Muscle of leg (tissue), 11 donors: Measurements from ENCODE around the gene MYPOP. TPM values are rescaled to one million over a fixed set of nuclear protein-coding genes. Genes with fewer than 3 reads are reported as not detected.
"Not testable (repeated sequence)": the region's sequence is repeated elsewhere in the genome, so short reads cannot be mapped to it uniquely, and the experiment has no call there.

ENCODE experiments used
- DNase-seq: peaks from one replicate; pipeline ENCODE4 v3.0.0; 2013
- H3K27ac ChIP-seq: one replicate; pipeline ENCODE4 v1.5.1; 2013; ENCODE audit warnings: mild to moderate bottlenecking, low read length, control low read depth
- H3K27me3 ChIP-seq: one replicate; pipeline ENCODE4 v1.6.1; 2013; ENCODE audit warnings: low read length; ENCODE audit not compliant: control insufficient read depth, insufficient read depth
- H3K36me3 ChIP-seq: one replicate; pipeline ENCODE4 v1.6.1; 2013; ENCODE audit warnings: low read length; ENCODE audit not compliant: control insufficient read depth, insufficient read depth
- H3K4me1 ChIP-seq: one replicate; pipeline ENCODE4 v1.6.1; 2013; ENCODE audit warnings: low read length; ENCODE audit not compliant: control insufficient read depth, insufficient read depth
- H3K4me3 ChIP-seq: one replicate; pipeline ENCODE4 v1.5.1; 2013; ENCODE audit warnings: low read length, control low read depth
- H3K9me3 ChIP-seq: replicated peaks from 2 replicates; pipeline ENCODE4 v1.6.1; 2013; ENCODE audit warnings: low read depth, low read length; ENCODE audit not compliant: control insufficient read depth
- WGBS: methylation state at CpG from one replicate; pipeline ENCODE4 v1.1.5; 2013; ENCODE audit warnings: missing lambda C conversion rate; ENCODE audit not compliant: insufficient coverage; 5-methylcytosine and 5-hydroxymethylcytosine counted together
- polyA plus RNA-seq, 8 donors: library from polyadenylated mRNA; unstranded; fragments of 120-200 nt; gene quantifications; one replicate each; pipeline versions ENCODE4 v1.2.1 to v1.2.3, GENCODE V29; 2013; ENCODE audit warnings: inconsistent platforms in 1 of 8, low replicate concordance in 1 of 8; ENCODE audit not compliant: insufficient read length in 8 of 8, insufficient read depth in 1 of 8
- total RNA-seq: library from RNA; stranded (reverse); fragments of 120-200 nt; gene quantifications from one replicate; pipeline ENCODE4 v1.2.4, GENCODE V29; 2013

Gene MYPOP
- total and polyA plus RNA-seq, 9 donors = 1.3 to 5.5 (median 4.2) TPM

DNA sequence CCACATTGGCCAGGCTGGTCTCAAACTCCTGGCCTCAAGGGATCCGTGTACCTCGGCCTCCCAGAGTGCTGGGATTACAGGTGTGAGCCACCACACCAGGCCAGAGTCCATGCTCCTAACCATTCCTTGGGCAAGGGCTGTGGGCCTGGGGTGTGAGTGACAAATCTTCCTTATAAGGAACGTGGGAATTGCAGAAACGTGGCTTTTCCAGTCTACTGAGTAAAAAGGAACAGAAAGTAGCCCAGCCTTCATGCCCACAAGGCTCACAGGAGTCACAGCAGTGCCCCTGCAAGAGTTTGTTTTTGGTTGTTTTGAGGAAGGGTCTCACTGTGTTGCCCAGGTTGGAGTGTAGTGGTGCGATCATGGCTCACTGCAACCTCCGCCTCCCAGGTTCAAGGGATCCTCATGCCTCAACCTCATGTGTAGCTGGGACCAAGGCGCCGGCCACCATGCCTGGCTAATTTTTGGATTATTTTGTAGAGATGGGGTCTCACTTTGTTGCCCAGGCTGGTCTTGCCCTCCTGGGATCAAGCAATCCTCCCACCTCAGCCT is 5.1 kb downstream of the MYPOP start:
- peaks cover 2% of the 10 kb centered on the region for H3K27me3 ChIP-seq
- no peak for DNase-seq
- peaks cover 7% of the 10 kb centered on the region for H3K4me1 ChIP-seq
- no peaks in the 10 kb centered on the region for H3K9me3 ChIP-seq
- H3K27ac ChIP-seq = no peak overlapping the region
- 75% methylated on average over 5 of the region's 8 CpGs for WGBS
- H3K4me3 ChIP-seq = no peak overlapping the region
- H3K36me3 ChIP-seq = peaks cover 34% of the 10 kb centered on the region

DNA sequence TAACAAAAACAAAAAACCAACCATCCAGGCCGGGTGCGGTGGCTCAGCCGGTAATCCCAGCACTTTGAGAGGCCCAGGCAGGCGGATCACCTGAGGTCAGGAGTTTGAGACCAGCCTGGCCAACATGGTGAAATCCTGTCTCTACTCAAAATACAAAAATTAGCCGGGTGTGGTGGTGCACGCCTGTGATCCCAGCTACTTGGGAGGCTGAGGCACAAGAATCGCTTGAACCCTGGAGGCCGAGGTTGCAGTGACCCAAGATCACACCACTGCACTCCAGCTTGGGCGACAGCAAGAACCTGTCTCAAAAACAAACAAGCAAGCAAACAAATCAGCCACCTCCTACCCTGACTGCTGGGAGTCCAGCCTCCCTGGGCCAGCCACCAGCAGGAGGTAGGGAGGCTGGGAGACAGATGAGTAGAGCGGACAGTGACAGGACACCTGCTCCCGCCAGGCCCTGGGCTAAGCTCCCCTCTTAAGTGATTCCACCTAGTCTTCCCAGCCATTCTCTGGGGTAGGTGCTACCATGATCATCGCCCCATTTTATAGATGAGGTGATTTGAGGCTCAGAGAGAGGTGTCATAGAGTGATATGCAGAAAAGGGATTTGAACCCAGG is 6.3 kb downstream of the MYPOP start:
- H3K4me3 ChIP-seq, H3K4me1 ChIP-seq, H3K27me3 ChIP-seq, DNase-seq, H3K27ac ChIP-seq, H3K9me3 ChIP-seq: not testable (repeated sequence)
- 97% methylated on average over 5 of the region's 12 CpGs for WGBS
- H3K36me3 ChIP-seq = peaks cover 34% of the 10 kb centered on the region

DNA sequence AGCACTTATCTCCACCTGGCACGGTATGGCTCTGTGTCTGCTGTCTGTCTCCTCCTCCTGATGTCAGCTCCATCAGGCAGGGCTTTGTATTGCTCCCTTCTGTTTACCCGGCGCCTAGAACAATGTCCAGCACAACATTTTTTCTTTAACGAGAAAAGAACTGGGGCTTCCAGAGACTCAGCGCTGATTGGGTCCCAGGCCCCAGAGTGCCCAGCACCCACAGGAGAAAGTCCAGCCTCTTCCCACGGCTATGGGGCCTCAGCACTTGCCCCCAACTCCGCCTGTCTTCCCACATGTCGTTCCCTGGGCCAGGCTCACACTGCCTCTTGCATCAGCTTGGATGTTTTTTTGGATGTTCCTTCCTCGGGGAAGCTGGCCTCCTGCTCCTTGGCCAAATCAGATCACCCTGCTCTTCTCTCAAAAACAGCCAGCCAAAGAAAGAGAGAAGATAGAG is 6.9 kb downstream of the MYPOP start:
- Histone ChIP-seq H3K36me3 (peaks cover 34% of the 10 kb centered on the region), H3K9me3 (no peaks in the 10 kb centered on the region), H3K27ac (no peak overlapping the region), H3K4me3 (no peak overlapping the region), H3K27me3 (no peaks in the 10 kb centered on the region), H3K4me1 (no peaks in the 10 kb centered on the region)
- 82% methylated on average over 7 of the region's 9 CpGs for WGBS
- no peak for DNase-seq

DNA sequence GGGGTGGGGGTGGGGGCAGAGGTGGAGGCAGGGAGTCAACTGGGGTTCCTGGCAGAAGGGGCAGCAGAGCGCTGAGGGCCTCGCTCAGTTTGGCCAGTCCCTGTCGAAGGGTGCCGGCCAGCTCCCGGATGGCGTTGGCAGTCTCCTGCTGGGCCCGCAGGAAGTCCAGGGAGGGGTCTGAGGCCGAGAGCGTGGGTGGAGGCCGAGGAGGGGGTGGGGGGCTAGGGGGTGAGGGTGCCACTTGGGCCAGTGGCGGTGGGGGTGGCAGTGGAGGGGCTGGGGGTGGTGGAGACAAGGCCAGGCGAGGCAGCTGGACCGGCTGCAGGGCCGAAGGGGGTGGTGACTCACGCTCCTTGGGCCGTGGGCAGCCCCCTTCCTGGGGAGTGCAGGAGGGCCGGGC is 11.5 kb downstream of the MYPOP start:
- no peak overlapping the region for H3K4me3 ChIP-seq
- no peak overlapping the region for H3K27ac ChIP-seq
- H3K9me3 ChIP-seq = no peaks in the 10 kb centered on the region
- no peaks in the 10 kb centered on the region for H3K27me3 ChIP-seq
- DNase-seq = no peak
- WGBS = 92% methylated on average over 7 of the region's 17 CpGs
- peaks cover 11% of the 10 kb centered on the region for H3K36me3 ChIP-seq
- H3K4me1 ChIP-seq = peaks cover 10% of the 10 kb centered on the region

DNA sequence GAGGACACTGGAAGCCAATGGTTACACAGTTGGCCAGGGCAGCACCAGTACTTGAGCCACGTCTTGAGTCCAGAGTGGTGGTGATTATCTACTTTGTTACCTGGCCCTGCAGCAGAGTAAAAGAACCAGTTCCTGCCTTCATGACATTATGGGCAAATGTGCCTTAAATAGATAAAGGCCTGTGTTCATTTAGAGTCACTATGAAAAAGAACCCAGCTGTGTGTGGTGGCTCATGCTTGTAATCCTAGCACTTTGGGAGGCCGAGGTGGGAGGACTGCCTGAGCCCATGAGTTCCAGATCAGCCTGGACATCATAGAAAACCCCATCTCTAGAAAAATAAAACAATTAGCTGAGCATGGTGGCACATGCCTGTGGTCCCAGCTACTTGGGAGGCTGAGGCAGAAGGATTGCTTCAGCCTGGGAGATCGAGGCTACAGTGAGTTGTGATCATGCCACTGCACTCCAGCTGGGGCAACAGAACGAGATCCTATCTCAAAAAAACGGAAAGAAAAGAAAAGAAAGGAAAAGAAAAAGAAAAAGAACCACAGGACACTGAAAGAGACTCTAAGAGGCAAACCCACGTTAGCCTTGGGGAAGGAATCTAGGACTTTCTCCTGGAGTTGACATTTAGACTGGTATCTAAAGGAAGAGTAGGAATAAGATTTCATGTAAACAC is 13.1 kb downstream of the MYPOP start:
- H3K27me3 ChIP-seq = no peaks in the 10 kb centered on the region
- H3K4me1 ChIP-seq = peaks cover 22% of the 10 kb centered on the region
- 83% methylated on average over 2 of the region's 6 CpGs for whole genome bisulfite sequencing
- peaks cover 7% of the 10 kb centered on the region for H3K36me3 ChIP-seq
- no peak overlapping the region for H3K4me3 ChIP-seq
- no peak overlapping the region for H3K27ac ChIP-seq
- no peaks in the 10 kb centered on the region for H3K9me3 ChIP-seq
- no peak for DNase-seq

DNA sequence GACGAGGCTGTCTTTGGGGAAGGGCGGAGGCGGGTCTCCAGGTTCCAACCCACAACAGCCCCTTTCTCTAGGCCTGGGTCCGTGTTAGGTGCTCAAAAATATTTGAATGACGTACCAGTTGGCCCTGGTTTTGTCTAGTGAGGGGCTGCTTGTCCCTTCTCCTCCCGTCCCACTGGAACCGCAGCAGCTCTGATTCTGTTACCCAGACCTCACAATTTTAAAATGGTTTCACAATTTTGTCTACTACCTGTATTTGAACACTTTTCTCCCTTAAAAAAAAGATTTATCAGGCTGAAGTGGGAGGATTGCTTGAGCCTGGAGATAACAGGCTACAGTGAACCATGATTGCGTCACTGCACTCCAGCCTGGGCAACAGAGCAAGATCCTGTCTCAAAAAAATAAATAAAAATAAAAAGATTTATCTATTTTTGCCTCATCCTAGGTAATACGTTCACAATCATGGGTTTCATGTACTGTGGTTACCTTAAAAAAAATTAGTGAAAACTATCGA is 15.2 kb downstream of the MYPOP start:
- Histone ChIP-seq H3K27me3 (no peaks in the 10 kb centered on the region), H3K9me3 (no peaks in the 10 kb centered on the region), H3K36me3 (peaks cover 16% of the 10 kb centered on the region), H3K4me3 (peak overlapping the region; percentile 46), H3K4me1 (peaks cover 42% of the 10 kb centered on the region), H3K27ac (peak overlapping the region; percentile 94)
- WGBS = 34% methylated on average over 2 of the region's 10 CpGs
- peak; percentile 52 for DNase-seq

DNA sequence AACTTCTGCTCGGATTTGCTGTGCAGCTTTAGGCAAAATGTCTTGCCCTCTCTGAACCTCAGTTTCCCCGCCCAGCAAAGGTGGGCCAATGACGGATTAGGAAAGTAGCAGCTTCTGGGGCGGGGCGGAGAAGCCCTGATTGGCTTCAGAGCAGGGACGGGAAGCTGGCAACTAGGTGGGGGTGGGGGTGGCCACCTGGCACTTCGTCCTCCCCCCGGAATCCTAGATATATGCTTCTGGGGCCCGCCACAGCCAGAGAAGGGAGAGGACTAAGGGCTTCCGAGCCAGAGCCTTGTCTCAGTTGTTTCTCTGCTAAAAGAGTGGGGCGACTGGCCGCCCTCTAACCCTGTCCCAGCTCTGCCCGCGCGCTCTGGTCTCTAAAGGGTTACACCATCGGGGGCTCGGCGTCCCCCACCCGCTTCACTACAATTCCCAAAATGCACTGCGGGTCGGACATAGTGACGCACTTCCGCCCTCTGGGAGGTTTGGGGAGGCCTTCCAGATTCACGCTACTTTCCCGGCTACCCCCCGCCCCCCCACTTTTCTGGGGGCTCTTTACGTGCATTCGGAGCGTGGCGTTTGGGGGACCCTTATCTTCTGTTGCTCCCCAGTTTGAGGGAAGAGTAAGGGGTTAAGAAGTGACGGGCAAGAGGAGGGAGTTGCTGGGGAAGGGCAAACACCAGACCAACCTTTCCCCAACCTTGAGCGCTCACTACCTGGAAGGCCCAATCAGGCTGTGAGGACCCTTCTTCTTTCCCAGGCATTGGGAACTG is 15.8 kb downstream of the MYPOP start:
- 2% methylated on average over 21 of the region's 32 CpGs for WGBS
- Histone ChIP-seq H3K4me3 (peak overlapping the region; percentile 46), H3K9me3 (no peaks in the 10 kb centered on the region), H3K27ac (peak overlapping the region; percentile 94), H3K4me1 (peaks cover 46% of the 10 kb centered on the region), H3K36me3 (peaks cover 20% of the 10 kb centered on the region), H3K27me3 (no peaks in the 10 kb centered on the region)
- peak; percentile 98 for DNase-seq

DNA sequence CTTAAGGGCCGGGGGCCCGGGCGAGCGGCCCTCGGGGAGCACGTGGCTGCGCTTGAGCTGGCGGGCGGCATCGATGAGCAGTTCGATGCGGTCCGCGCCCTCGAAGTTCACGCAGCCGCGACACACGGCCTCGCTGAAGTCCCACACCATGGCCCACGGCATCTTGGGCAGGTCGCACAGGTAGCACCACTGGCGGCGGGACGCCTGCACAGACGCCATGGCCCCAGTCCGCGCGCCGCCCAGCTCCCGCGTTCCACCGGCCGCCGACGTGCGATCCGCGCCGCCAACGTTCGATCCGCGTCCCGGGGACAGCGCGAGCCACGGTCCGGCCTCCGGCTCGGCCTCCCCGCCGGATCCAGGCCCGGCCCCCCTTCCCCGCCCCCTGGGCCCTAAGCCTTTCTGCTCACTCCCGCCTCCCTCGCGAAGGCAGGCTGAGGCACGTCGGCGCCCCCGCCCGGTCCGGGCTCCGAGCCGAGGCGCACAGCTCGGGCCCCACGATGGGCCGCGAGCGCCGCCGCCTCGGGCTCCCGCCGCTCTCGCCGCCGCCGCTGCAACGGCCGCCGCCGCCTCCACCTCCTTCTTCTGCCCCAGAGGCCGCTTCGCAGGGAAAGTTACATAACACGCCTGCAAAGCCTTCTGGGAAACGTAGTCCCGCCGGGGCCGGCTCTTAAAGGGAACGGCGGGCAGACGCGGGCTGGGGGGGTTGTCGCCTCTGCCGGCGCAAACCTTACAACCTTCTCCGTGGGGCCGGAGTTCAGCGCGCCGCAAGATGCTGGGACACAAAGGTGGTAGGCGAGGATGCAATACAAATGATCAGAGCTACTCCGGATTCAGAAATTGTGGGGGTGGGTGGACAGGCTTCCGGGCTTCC is 16.6 kb downstream of the MYPOP start, which contains the start of gene IRF2BP1:
IRF2BP1 (minus strand) TSS at position 586 of the 871 bp plus-strand sequence; CDS start at position 219, 367 bp downstream.
- under 1% methylated on average over 106 of the region's 107 CpGs for WGBS
- peak; percentile 98 for DNase-seq
- H3K4me1 ChIP-seq = peaks cover 46% of the 10 kb centered on the region
- peaks cover 22% of the 10 kb centered on the region for H3K36me3 ChIP-seq
- H3K27ac ChIP-seq = peak within 1 kb of the TSS; percentile 94
- H3K27me3 ChIP-seq = no peaks in the 10 kb centered on the region
- H3K4me3 ChIP-seq = peak within 1 kb of the TSS; percentile 46
- H3K9me3 ChIP-seq = no peaks in the 10 kb centered on the region
